Spleen (tissue), 3 donors: ENCODE data around the gene NONO.

Source experiments
- POLR2A ChIP-seq, 3 donors: fragments of 450-650 bp; IDR thresholded peaks; one replicate each; pipeline ENCODE4 v1.5.1; 2017; ENCODE audit warnings: antibody characterized with exemption in 3 of 3, mild to moderate bottlenecking in 1 of 3
- POLR2AphosphoS5 ChIP-seq, 3 donors: sonication (generic); formaldehyde crosslinking; IDR thresholded peaks; one replicate each; pipeline ENCODE4 v1.5.1; 2017; ENCODE audit warnings: antibody characterized with exemption in 3 of 3

DNA sequence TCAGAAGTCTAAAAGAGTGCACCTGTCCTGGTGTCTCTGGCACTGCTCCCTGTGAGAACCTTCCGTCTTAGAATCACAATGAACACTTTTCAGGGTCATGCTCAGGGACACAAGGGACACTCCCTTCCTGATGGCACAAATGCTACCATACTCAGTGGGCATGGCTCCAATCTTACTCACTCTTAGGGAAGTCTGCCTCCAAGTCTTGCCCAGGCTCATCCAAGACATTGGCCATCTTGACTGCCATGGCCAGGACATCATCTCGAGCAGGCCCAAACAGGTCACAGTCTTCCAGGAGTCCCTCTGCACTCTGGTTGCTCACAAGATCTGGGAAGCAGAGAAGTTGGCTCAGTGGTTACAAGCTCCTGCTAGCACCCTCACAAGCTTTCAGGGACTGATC is 38.3 kb upstream of the NONO start:
- TF ChIP-seq POLR2AphosphoS5 (IDR thresholded peaks at IDR 0.05) (no peak), POLR2A (IDR thresholded peaks at IDR 0.05) (no peak)
